OCI-LY3 (cell line): Measurements from ENCODE around the gene ZFP37.

Experiments
- H2AFZ ChIP-seq: fragments of 200-600, 300-600 bp; shearing (Covaris generic); 2 replicates; pipeline ENCODE4 v1.6.0; 2014; ENCODE audit warnings: antibody characterized with exemption, low read depth, low read length
- H3K27ac ChIP-seq: fragments of 200-600, 300-600 bp; sonication (generic); 2 replicates; pipeline ENCODE4 v1.5.1; 2014; ENCODE audit warnings: mild to moderate bottlenecking, low read length, moderate library complexity, mixed read lengths
- H3K27me3 ChIP-seq: fragments of 200-600, 300-600 bp; sonication (generic); 2 replicates; pipeline ENCODE4 v1.6.1; 2014; ENCODE audit warnings: low read depth, low read length, mixed read lengths
- H3K36me3 ChIP-seq: fragments of 200-600, 300-600 bp; sonication (generic); replicated peaks from 2 replicates; pipeline ENCODE3; 2014; ENCODE audit warnings: low read depth, low read length, mixed read lengths
- H3K4me1 ChIP-seq: fragments of 300-600, 200-600 bp; sonication (generic); 2 replicates; pipeline ENCODE4 v1.6.1; 2014; ENCODE audit warnings: low read length, mixed read lengths
- H3K4me2 ChIP-seq: fragments of 200-600, 300-600 bp; sonication (generic); 2 replicates; pipeline ENCODE4 v1.6.1; 2014; ENCODE audit warnings: low read length, mixed read lengths
- H3K4me3 ChIP-seq: fragments of 300-600, 200-600 bp; sonication (generic); 2 replicates; pipeline ENCODE4 v1.5.1; 2014; ENCODE audit warnings: antibody characterized with exemption, mild to moderate bottlenecking, low read length, moderate library complexity
- H3K79me2 ChIP-seq: fragments of 300-600, 200-600 bp; shearing (Covaris generic); 2 replicates; pipeline ENCODE4 v1.6.1; 2014; ENCODE audit warnings: mild to moderate bottlenecking, low read length, mixed read lengths
- H3K9ac ChIP-seq: fragments of 300-600, 200-600 bp; shearing (Covaris generic); 2 replicates; pipeline ENCODE4 v1.6.0; 2014; ENCODE audit warnings: mild to moderate bottlenecking, low read length, moderate library complexity
- H3K9me3 ChIP-seq: fragments of 200-600, 300-600 bp; shearing (Covaris generic); 2 replicates; pipeline ENCODE4 v1.6.1; 2014; ENCODE audit warnings: low read length, mixed read lengths; ENCODE audit not compliant: insufficient read depth
- H4K20me1 ChIP-seq: fragments of 200-600, 300-600 bp; sonication (generic); 2 replicates; pipeline ENCODE4 v1.6.1; 2016; ENCODE audit warnings: low read length, mixed read lengths; ENCODE audit not compliant: insufficient read depth
- EZH2phosphoT487 ChIP-seq: fragments of 200-600 bp; shearing (Covaris generic); IDR thresholded peaks from 2 replicates; pipeline ENCODE4 v1.6.1; 2018; ENCODE audit warnings: antibody characterized with exemption, mixed run types, low read depth
- TF ChIP-seq, protein P1 (sequence below): fragments of 200-600, 300-600 bp; sonication (generic); IDR thresholded peaks from 2 replicates; pipeline ENCODE4 v1.5.1; 2014; ENCODE audit warnings: antibody characterized with exemption, low read length, low read depth

Gene ZFP37

DNA sequence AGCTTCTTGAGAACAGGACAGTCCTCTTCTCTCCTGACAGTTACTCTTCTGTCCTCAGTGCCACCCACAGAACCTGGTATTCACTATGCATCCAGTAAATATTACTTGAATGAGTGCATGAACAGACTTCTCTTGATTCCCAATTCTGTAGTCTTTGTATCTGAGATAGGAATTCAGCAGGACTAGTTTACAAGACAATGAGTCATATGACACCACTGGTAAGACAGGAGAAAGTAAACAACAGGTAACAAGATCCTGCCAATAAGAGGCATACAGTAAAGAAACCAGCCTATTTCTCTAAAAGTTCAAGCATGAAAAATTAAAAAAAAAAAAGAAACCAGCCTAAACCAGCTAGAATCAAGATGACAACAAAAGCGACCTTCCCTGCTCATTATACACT is 50.7 kb downstream of the ZFP37 start:
- peaks cover 18% of the 10 kb centered on the region for H3K9me3 ChIP-seq
- no peak overlapping the region for H3K27ac ChIP-seq
- H3K4me2 ChIP-seq = no peak overlapping the region
- no peaks in the 10 kb centered on the region for H3K79me2 ChIP-seq
- no peaks in the 10 kb centered on the region for H3K4me1 ChIP-seq
- no peak overlapping the region for H2AFZ ChIP-seq
- H3K27me3 ChIP-seq = no peaks in the 10 kb centered on the region
- no peaks in the 10 kb centered on the region for H3K36me3 ChIP-seq
- no peak for TF ChIP-seq EZH2phosphoT487
- TF ChIP-seq, protein P1, sequence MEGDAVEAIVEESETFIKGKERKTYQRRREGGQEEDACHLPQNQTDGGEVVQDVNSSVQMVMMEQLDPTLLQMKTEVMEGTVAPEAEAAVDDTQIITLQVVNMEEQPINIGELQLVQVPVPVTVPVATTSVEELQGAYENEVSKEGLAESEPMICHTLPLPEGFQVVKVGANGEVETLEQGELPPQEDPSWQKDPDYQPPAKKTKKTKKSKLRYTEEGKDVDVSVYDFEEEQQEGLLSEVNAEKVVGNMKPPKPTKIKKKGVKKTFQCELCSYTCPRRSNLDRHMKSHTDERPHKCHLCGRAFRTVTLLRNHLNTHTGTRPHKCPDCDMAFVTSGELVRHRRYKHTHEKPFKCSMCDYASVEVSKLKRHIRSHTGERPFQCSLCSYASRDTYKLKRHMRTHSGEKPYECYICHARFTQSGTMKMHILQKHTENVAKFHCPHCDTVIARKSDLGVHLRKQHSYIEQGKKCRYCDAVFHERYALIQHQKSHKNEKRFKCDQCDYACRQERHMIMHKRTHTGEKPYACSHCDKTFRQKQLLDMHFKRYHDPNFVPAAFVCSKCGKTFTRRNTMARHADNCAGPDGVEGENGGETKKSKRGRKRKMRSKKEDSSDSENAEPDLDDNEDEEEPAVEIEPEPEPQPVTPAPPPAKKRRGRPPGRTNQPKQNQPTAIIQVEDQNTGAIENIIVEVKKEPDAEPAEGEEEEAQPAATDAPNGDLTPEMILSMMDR = no peak
- H3K9ac ChIP-seq = no peak overlapping the region
- no peak overlapping the region for H3K4me3 ChIP-seq
- no peaks in the 10 kb centered on the region for H4K20me1 ChIP-seq

DNA sequence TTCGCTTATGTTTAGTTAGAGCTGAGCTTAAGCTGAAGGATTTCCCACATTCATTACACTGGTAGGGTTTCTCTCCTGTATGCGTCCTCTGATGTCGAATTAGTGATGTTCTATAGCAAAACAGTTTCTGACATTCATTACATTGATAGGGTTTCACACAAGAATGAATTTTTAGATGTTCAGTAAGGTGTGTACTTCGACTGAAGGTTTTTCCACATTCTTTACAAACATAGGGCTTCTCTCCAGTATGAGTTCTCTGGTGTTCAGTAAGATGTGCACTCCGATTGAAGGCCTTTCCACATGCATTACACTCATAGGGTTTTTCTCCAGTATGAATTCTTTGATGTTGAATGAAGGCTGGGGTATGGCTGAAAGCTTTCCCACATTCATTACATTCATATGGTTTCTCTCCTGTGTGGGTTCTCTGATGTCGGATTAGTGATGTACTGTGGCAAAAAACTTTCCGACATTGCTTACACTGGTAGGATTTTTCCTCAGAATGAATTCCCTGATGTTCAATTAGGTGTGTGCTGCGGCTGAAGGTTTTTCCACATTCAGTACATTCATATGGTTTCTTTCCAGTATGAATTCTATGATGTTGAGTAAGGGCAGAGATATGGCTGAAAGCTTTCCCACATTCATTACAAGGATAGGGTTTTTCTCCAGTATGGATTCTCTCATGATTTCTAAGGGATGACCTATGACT is 59.1 kb downstream of the ZFP37 start:
- no peak overlapping the region for H3K4me2 ChIP-seq
- H2AFZ ChIP-seq = no peak overlapping the region
- H3K9ac ChIP-seq = no peak overlapping the region
- H3K9me3 ChIP-seq = peaks cover 49% of the 10 kb centered on the region
- H4K20me1 ChIP-seq = no peaks in the 10 kb centered on the region
- H3K36me3 ChIP-seq = peaks cover 8% of the 10 kb centered on the region
- TF ChIP-seq, protein P1 = no peak
- TF ChIP-seq EZH2phosphoT487 = no peak
- H3K4me1 ChIP-seq = no peaks in the 10 kb centered on the region
- no peak overlapping the region for H3K4me3 ChIP-seq
- H3K79me2 ChIP-seq = no peaks in the 10 kb centered on the region
- H3K27ac ChIP-seq = no peak overlapping the region
- no peaks in the 10 kb centered on the region for H3K27me3 ChIP-seq
